K562 (cell line): ENCODE data around the gene STK17A. TPM values are rescaled to one million over a fixed set of nuclear protein-coding genes. Genes with fewer than 3 reads are reported as not detected.

Source experiments
- E2F8 ChIP-seq: fragments of 450-650 bp; IDR thresholded peaks from 2 replicates; pipeline ENCODE4 v1.7.1; 2018; ENCODE audit warnings: mild to moderate bottlenecking, low read depth; ENCODE audit not compliant: partially characterized antibody
- FIP1L1 ChIP-seq: fragments of 200-400 bp; formaldehyde crosslinking; IDR thresholded peaks from 2 replicates; pipeline ENCODE4 v1.6.1; 2018; ENCODE audit warnings: mild to moderate bottlenecking, low read depth, low read length; ENCODE audit not compliant: poor library complexity, severe bottlenecking
- MAX ChIP-seq: sonication (generic); formaldehyde crosslinking; IDR thresholded peaks from 2 replicates; pipeline ENCODE4 v1.9.0; 2022; ENCODE audit warnings: mild to moderate bottlenecking, missing genetic modification reagents
- MBD1 ChIP-seq: fragments of 250-450 bp; sonication (Bioruptor Pico); IDR thresholded peaks from 2 replicates; pipeline ENCODE4 v1.8.0; 2022; ENCODE audit warnings: inconsistent platforms
- NCOA1 ChIP-seq: fragments of 450-650 bp; IDR thresholded peaks from 2 replicates; pipeline ENCODE4 v1.6.1; 2016; ENCODE audit warnings: low read depth
- NCOR1 ChIP-seq: fragments of 450-650 bp; IDR thresholded peaks from 2 replicates; pipeline ENCODE4 v1.6.1; 2016; ENCODE audit warnings: mild to moderate bottlenecking, moderate library complexity
- NFATC3 ChIP-seq: fragments of 450-650 bp; IDR thresholded peaks from 2 replicates; pipeline ENCODE4 v1.6.1; 2017; ENCODE audit warnings: mild to moderate bottlenecking
- NR2C1 ChIP-seq, 2 experiments: fragments of 450-650 bp; IDR thresholded peaks; 2 replicates each; pipeline ENCODE4 v1.6.1; 2017; ENCODE audit warnings: mild to moderate bottlenecking in 2 of 2, antibody characterized with exemption in 1 of 2, inconsistent platforms in 1 of 2, missing compliant biosample characterization in 1 of 2, missing genetic modification characterization in 1 of 2
- RAD51 ChIP-seq: fragments of 450-650 bp; IDR thresholded peaks from 2 replicates; pipeline ENCODE4 v1.7.1; 2016; ENCODE audit warnings: low read depth, mild to moderate bottlenecking, borderline replicate concordance
- SMAD3 ChIP-seq: fragments of 450-650 bp; formaldehyde crosslinking; conservative IDR thresholded peaks from 2 replicates; pipeline ENCODE4 v1.4.0; 2020; ENCODE audit warnings: mild to moderate bottlenecking
- STAT6 ChIP-seq: sonication (generic); formaldehyde crosslinking; IDR thresholded peaks from 2 replicates; pipeline ENCODE4 v1.8.1; 2023; ENCODE audit warnings: mild to moderate bottlenecking, missing genetic modification reagents
- ZBTB12 ChIP-seq: fragments of 250-450 bp; sonication (Bioruptor Pico); IDR thresholded peaks from 2 replicates; pipeline ENCODE4 v1.4.0; 2020
- ZFPM2 ChIP-seq: fragments of 250-450 bp; sonication (Bioruptor Pico); IDR thresholded peaks from 2 replicates; pipeline ENCODE4 v1.5.1; 2022; ENCODE audit warnings: mild to moderate bottlenecking
- ZKSCAN1 ChIP-seq: fragments of 150-350 bp; IDR thresholded peaks from 2 replicates; pipeline ENCODE4 v1.6.1; 2016; ENCODE audit warnings: low read depth, low read length
- ZNF197 ChIP-seq: fragments of 200-800 bp; sonication (Bioruptor generic); IDR thresholded peaks from 2 replicates; pipeline ENCODE4 v1.6.1; 2016; ENCODE audit warnings: low read depth, missing genetic modification characterization, missing compliant biosample characterization
- ZNF239 ChIP-seq: fragments of 250-450 bp; sonication (Bioruptor Pico); IDR thresholded peaks from 2 replicates; pipeline ENCODE4 v1.4.0; 2020; ENCODE audit warnings: mild to moderate bottlenecking
- ZNF24 ChIP-seq: fragments of 450-650 bp; IDR thresholded peaks from 2 replicates; pipeline ENCODE4 v1.6.1; 2016
- ZNF444 ChIP-seq: fragments of 250-450 bp; sonication (Bioruptor Pico); IDR thresholded peaks from 2 replicates; pipeline ENCODE4 v1.4.0; 2020; ENCODE audit warnings: mild to moderate bottlenecking, moderate library complexity
- ZNF583 ChIP-seq: fragments of 250-450 bp; sonication (Bioruptor Pico); IDR thresholded peaks from 2 replicates; pipeline ENCODE4 v1.4.0; 2020
- ZNF764 ChIP-seq: fragments of 250-450 bp; sonication (Bioruptor Pico); IDR thresholded peaks from 2 replicates; pipeline ENCODE4 v1.4.0; 2020; ENCODE audit warnings: low read depth, mild to moderate bottlenecking, moderate library complexity
- polyA plus RNA-seq, 8 experiments: library from polyadenylated mRNA; depleted of rRNA in 4 of 8; stranded (reverse) in 5 of 8; unstranded in 3 of 8; fragments of >200 nt; fragmentation: Nextera tagmentation in 2 of 8; fragmentation: Illumina TruSeq in 1 of 8; extraction: Ambion mirVana in 2 of 8; extraction: Trizol in 1 of 8; gene quantifications; 2 replicates each; pipeline versions ENCODE4 v1.2.1 to v1.2.3, GENCODE V29; 2011 to 2014; ENCODE audit warnings: inconsistent platforms in 1 of 8, missing spikeins in 1 of 8
- total RNA-seq, 7 experiments: library from RNA; depleted of rRNA in 6 of 7; stranded (reverse); fragments of >200 nt in 6 of 7; fragmentation: Illumina TruSeq in 2 of 7; extraction: Trizol in 2 of 7; gene quantifications; 2 replicates each; pipeline versions ENCODE4 v1.2.1 to v1.2.3, GENCODE V29; 2011 to 2021; ENCODE audit warnings: low replicate concordance in 1 of 7

Gene STK17A
- total and polyA plus RNA-seq, 9 of the 15 experiments (the other 6 are each of a cell fraction or from before 2014, with no cell fraction given), result 3.4 to 16.3 (median 13.2) TPM

- TF ChIP-seq MBD1, result no peak
- no peak for TF ChIP-seq FIP1L1
- TF ChIP-seq ZNF444 (CRISPR knock-in tag), result no peak
- no peak for TF ChIP-seq SMAD3 (CRISPR knock-in tag)
- TF ChIP-seq NFATC3, result no peak
- TF ChIP-seq NR2C1 (IDR thresholded peaks at IDR 0.05), result no peak
- peak; percentile 43; the same call in 1 of the 2 replicates for TF ChIP-seq NR2C1 (tag; IDR thresholded peaks at IDR 0.05)
- TF ChIP-seq ZNF24, result no peak
- TF ChIP-seq STAT6, result no peak
- no peak for TF ChIP-seq ZNF583
- TF ChIP-seq E2F8, result no peak
- no peak for TF ChIP-seq RAD51
- TF ChIP-seq NCOR1, result 0 out of 2 replicates have a peak, but pooled peaks have one; percentile 6
- no peak for TF ChIP-seq ZNF764 (CRISPR knock-in tag)
- TF ChIP-seq ZKSCAN1, result no peak
- no peak for TF ChIP-seq ZNF239 (CRISPR knock-in tag)
- TF ChIP-seq ZBTB12 (CRISPR knock-in tag), result no peak
- no peak for TF ChIP-seq NCOA1
- no peak for TF ChIP-seq MAX
- peak; percentile 73; the same call in 1 of the 2 replicates for TF ChIP-seq ZNF197
- TF ChIP-seq ZFPM2, result no peak
Observed at GRCh38 chr7:43572516-43573049, 10.3 kb upstream of the STK17A start (continued).
